Stimulated activated memory B cell treated with anti-CD40 and anti-IgM and Interleukin-4, amounts not matched to agents 10 μg/mL and 1 μg/mL and 100 μg/mL, for 72 hours (primary cell): Measurements from ENCODE around the gene SEMA3E.

Experiments
- ATAC-seq: fragments of 150-1000 bp; cut with Tn5 transposase; 2 replicates; pipeline ENCODE4 v1.10.0; 2021
- H3K27ac Mint-ChIP-seq: one replicate; pipeline ENCODE4 v1.8.0; 2022; ENCODE audit warnings: mild to moderate bottlenecking, mixed read lengths
- H3K27me3 Mint-ChIP-seq: one replicate; pipeline ENCODE4 v1.8.0; 2022; ENCODE audit warnings: mixed read lengths
- H3K36me3 Mint-ChIP-seq: one replicate; pipeline ENCODE4 v1.8.0; 2022; ENCODE audit warnings: mixed read lengths
- H3K4me1 Mint-ChIP-seq: one replicate; pipeline ENCODE4 v1.8.0; 2022; ENCODE audit warnings: mixed read lengths
- H3K4me3 Mint-ChIP-seq: one replicate; pipeline ENCODE4 v1.8.0; 2022; ENCODE audit warnings: mild to moderate bottlenecking, moderate library complexity, mixed read lengths
- H3K9me3 Mint-ChIP-seq: one replicate; pipeline ENCODE4 v1.8.0; 2022; ENCODE audit warnings: mixed read lengths

Gene SEMA3E

GRCh38 chr7:83547526-83547925 lies 101.4 kb downstream of the SEMA3E start:
- Mint-ChIP-seq H3K36me3 (no peaks in the 10 kb centered on the region), H3K4me1 (no peaks in the 10 kb centered on the region), H3K9me3 (no peaks in the 10 kb centered on the region), H3K27me3 (no peaks in the 10 kb centered on the region), H3K27ac (no peak overlapping the region), H3K4me3 (no peak overlapping the region)
- no peak for ATAC-seq

- no peak overlapping the region for H3K27ac Mint-ChIP-seq
- H3K4me1 Mint-ChIP-seq, result no peaks in the 10 kb centered on the region
Measured at GRCh38 chr7:83546586-83546985, 102.4 kb downstream of the SEMA3E start.

GRCh38 chr7:83541187-83541960 lies 107.6 kb downstream of the SEMA3E start:
- Mint-ChIP-seq H3K9me3 (no peaks in the 10 kb centered on the region), H3K27me3 (no peaks in the 10 kb centered on the region), H3K27ac (no peak overlapping the region), H3K36me3 (no peaks in the 10 kb centered on the region), H3K4me1 (no peaks in the 10 kb centered on the region), H3K4me3 (no peak overlapping the region)
- no peak for ATAC-seq

More at GRCh38 chr7:83546586-83546985, 102.4 kb downstream of the SEMA3E start:
- Mint-ChIP-seq H3K9me3 (no peaks in the 10 kb centered on the region), H3K36me3 (no peaks in the 10 kb centered on the region), H3K27me3 (no peaks in the 10 kb centered on the region), H3K4me3 (no peak overlapping the region)
- ATAC-seq, result no peak

- ATAC-seq, result no peak
- no peaks in the 10 kb centered on the region for H3K9me3 Mint-ChIP-seq
- H3K4me1 Mint-ChIP-seq, result no peaks in the 10 kb centered on the region
- no peaks in the 10 kb centered on the region for H3K36me3 Mint-ChIP-seq
- no peak overlapping the region for H3K4me3 Mint-ChIP-seq
- H3K27ac Mint-ChIP-seq, result no peak overlapping the region
- no peaks in the 10 kb centered on the region for H3K27me3 Mint-ChIP-seq
Measured at GRCh38 chr7:83534488-83534887, 114.5 kb downstream of the SEMA3E start.

- no peak overlapping the region for H3K4me3 Mint-ChIP-seq
- no peak for ATAC-seq
- H3K36me3 Mint-ChIP-seq, result no peaks in the 10 kb centered on the region
- H3K27me3 Mint-ChIP-seq, result no peaks in the 10 kb centered on the region
- no peak overlapping the region for H3K27ac Mint-ChIP-seq
- no peaks in the 10 kb centered on the region for H3K4me1 Mint-ChIP-seq
- H3K9me3 Mint-ChIP-seq, result no peaks in the 10 kb centered on the region
Measured at GRCh38 chr7:83532219-83532618, 116.7 kb downstream of the SEMA3E start.

GRCh38 chr7:83531766-83532165 lies 117.2 kb downstream of the SEMA3E start:
- H3K4me3 Mint-ChIP-seq, result no peak overlapping the region
- no peaks in the 10 kb centered on the region for H3K4me1 Mint-ChIP-seq
- H3K36me3 Mint-ChIP-seq, result no peaks in the 10 kb centered on the region
- no peak overlapping the region for H3K27ac Mint-ChIP-seq
- H3K27me3 Mint-ChIP-seq, result no peaks in the 10 kb centered on the region
- no peak for ATAC-seq
- no peaks in the 10 kb centered on the region for H3K9me3 Mint-ChIP-seq

- no peaks in the 10 kb centered on the region for H3K36me3 Mint-ChIP-seq
- no peaks in the 10 kb centered on the region for H3K27me3 Mint-ChIP-seq
- no peaks in the 10 kb centered on the region for H3K9me3 Mint-ChIP-seq
- no peak for ATAC-seq
- no peak overlapping the region for H3K27ac Mint-ChIP-seq
- H3K4me1 Mint-ChIP-seq, result no peaks in the 10 kb centered on the region
- H3K4me3 Mint-ChIP-seq, result no peak overlapping the region
Measured at GRCh38 chr7:83528925-83529423, 120.0 kb downstream of the SEMA3E start.

GRCh38 chr7:83524277-83525075 lies 124.5 kb downstream of the SEMA3E start:
- Mint-ChIP-seq H3K4me1 (no peaks in the 10 kb centered on the region), H3K9me3 (peaks cover 6% of the 10 kb centered on the region), H3K36me3 (no peaks in the 10 kb centered on the region), H3K27me3 (no peaks in the 10 kb centered on the region), H3K27ac (no peak overlapping the region), H3K4me3 (no peak overlapping the region)
- ATAC-seq, result no peak

- no peak overlapping the region for H3K4me3 Mint-ChIP-seq
- no peaks in the 10 kb centered on the region for H3K36me3 Mint-ChIP-seq
- no peaks in the 10 kb centered on the region for H3K27me3 Mint-ChIP-seq
Measured at GRCh38 chr7:83520726-83521125, 128.2 kb downstream of the SEMA3E start.

GRCh38 chr7:83519240-83519639 lies 129.7 kb downstream of the SEMA3E start:
- ATAC-seq, result no peak
- Mint-ChIP-seq H3K4me1 (no peaks in the 10 kb centered on the region), H3K36me3 (no peaks in the 10 kb centered on the region), H3K27me3 (no peaks in the 10 kb centered on the region), H3K9me3 (peaks cover 6% of the 10 kb centered on the region), H3K4me3 (no peak overlapping the region), H3K27ac (no peak overlapping the region)

More at GRCh38 chr7:83520726-83521125, 128.2 kb downstream of the SEMA3E start:
- no peak for ATAC-seq
- Mint-ChIP-seq H3K9me3 (peaks cover 6% of the 10 kb centered on the region), H3K4me1 (no peaks in the 10 kb centered on the region), H3K27ac (no peak overlapping the region)

- ATAC-seq, result no peak
- H3K4me1 Mint-ChIP-seq, result no peaks in the 10 kb centered on the region
- H3K9me3 Mint-ChIP-seq, result no peaks in the 10 kb centered on the region
- H3K36me3 Mint-ChIP-seq, result no peaks in the 10 kb centered on the region
- no peak overlapping the region for H3K4me3 Mint-ChIP-seq
- H3K27ac Mint-ChIP-seq, result no peak overlapping the region
- no peaks in the 10 kb centered on the region for H3K27me3 Mint-ChIP-seq
Measured at GRCh38 chr7:83517035-83517700, 131.8 kb downstream of the SEMA3E start.

GRCh38 chr7:83514977-83515376 lies 134.0 kb downstream of the SEMA3E start:
- no peaks in the 10 kb centered on the region for H3K9me3 Mint-ChIP-seq
- no peak overlapping the region for H3K4me3 Mint-ChIP-seq
- ATAC-seq, result no peak
- no peaks in the 10 kb centered on the region for H3K27me3 Mint-ChIP-seq
- H3K27ac Mint-ChIP-seq, result no peak overlapping the region
- H3K4me1 Mint-ChIP-seq, result no peaks in the 10 kb centered on the region
- H3K36me3 Mint-ChIP-seq, result no peaks in the 10 kb centered on the region

GRCh38 chr7:83509255-83510021 lies 139.5 kb downstream of the SEMA3E start:
- Mint-ChIP-seq H3K27ac (no peak overlapping the region), H3K27me3 (no peaks in the 10 kb centered on the region), H3K36me3 (no peaks in the 10 kb centered on the region), H3K4me3 (no peak overlapping the region), H3K9me3 (peaks cover 2% of the 10 kb centered on the region), H3K4me1 (no peaks in the 10 kb centered on the region)
- no peak for ATAC-seq

- Mint-ChIP-seq H3K4me1 (no peaks in the 10 kb centered on the region), H3K27me3 (no peaks in the 10 kb centered on the region), H3K4me3 (no peak overlapping the region), H3K9me3 (peaks cover 5% of the 10 kb centered on the region), H3K36me3 (no peaks in the 10 kb centered on the region), H3K27ac (no peak overlapping the region)
- ATAC-seq, result no peak
Measured at GRCh38 chr7:83504330-83504729, 144.6 kb downstream of the SEMA3E start.

GRCh38 chr7:83502636-83503035 lies 146.3 kb downstream of the SEMA3E start:
- Mint-ChIP-seq H3K9me3 (peaks cover 5% of the 10 kb centered on the region), H3K27ac (no peak overlapping the region), H3K36me3 (no peaks in the 10 kb centered on the region), H3K27me3 (no peaks in the 10 kb centered on the region), H3K4me3 (no peak overlapping the region), H3K4me1 (no peaks in the 10 kb centered on the region)
- no peak for ATAC-seq
